Right lung (tissue), 5 donors: ENCODE data around the gene SOBP. TPM values are rescaled to one million over a fixed set of nuclear protein-coding genes. Genes with fewer than 3 reads are reported as not detected.

Experiments used
- DNase-seq, 2 donors: peaks; one replicate each; pipeline ENCODE4 v3.0.0-alpha.2; 2013
- polyA plus RNA-seq, 5 donors: library from polyadenylated mRNA; unstranded; fragments of 120-200 nt; gene quantifications; one replicate each; pipeline versions ENCODE4 v1.2.1 to v1.2.3, GENCODE V29; 2013; ENCODE audit warnings: inconsistent platforms in 1 of 5, low replicate concordance in 1 of 5; ENCODE audit not compliant: insufficient read length in 5 of 5, insufficient read depth in 1 of 5

SOBP gene
- polyA plus RNA-seq, 5 donors: 6.7 to 9.2 (median 7.5) TPM

DNA sequence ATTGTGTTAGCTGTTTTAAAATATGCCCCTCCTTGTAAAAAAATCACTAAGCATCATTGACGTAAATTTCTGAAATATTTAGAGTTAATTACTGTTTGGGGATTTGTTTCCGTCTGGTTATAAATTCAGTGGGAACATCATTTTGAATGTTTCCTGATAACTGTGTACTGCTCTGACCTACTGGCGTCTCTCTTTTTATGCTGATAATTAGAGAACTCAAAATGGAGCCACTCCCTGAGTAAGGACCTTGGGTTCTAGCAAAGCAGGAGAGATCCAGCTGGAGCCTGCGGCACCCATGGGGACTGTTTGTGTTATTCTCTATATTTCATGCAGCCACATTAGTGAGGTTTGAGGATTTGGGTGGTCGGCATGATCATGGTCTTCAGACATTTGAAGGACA is 124.9 kb downstream of the SOBP start:
- DNase-seq: no peak

GRCh38 chr6:107616775-107617174 is 126.9 kb downstream of the SOBP start:
- DNase-seq: no peak

GRCh38 chr6:107617341-107617932 is 127.5 kb downstream of the SOBP start:
- DNase-seq: no peak

- no peak for DNase-seq
Measured at GRCh38 chr6:107618672-107619071, 128.8 kb downstream of the SOBP start.

DNA sequence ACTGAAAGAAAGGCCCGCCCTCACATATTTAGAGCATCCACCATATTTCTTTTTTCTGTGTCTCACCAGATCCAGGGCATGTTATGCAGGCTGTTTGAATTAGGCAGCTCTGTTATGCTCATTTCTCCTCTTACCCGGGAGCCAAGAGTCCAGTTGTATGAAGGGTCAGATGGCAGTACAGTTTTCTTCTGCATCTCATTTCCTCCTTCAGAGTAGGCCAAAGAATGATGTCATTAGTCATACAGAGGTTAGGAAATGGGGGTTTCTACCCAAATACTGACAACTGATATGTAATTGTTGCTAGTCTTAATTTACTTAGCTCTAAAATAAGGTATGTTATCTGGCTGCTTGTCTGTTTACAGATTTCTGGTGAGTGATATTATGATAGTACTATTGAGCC is 130.8 kb downstream of the SOBP start:
- no peak for DNase-seq

DNA sequence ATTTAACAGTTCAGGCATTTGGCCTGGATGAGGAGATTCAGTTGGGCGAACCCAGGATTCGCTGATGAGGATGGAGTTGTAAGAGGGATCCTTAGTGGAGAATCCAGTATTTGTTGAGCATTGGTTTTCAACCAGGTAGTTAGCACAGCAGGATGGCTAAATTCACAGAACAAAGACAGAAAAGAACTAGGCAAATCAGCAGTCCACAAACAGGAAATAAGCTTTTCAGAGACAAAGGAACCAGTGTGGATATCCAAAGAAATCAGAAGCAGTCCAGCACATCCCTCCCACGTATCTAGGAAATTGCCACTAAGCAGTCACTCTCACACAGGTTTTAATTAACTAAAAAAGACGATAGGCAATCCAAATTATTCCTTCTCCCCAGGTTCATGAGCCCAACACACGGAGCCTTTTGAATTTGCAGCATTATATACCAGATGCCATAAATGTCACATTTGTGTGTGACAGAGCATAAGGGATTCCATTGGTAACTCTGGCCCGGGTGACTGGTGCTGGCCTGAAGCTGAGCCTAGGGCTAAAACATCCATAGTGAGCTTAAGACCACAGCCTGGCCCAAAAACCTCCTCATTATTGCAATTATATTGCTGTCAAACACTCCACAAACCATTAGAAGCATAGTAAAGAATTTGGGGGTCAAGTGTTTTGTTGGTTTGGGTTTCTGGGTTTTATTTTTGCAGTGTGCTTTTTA is 131.5 kb downstream of the SOBP start:
- DNase-seq: no peak

- no peak for DNase-seq
Measured at GRCh38 chr6:107622269-107622668, 132.4 kb downstream of the SOBP start.

- DNase-seq: no peak
Measured at GRCh38 chr6:107624050-107624449, 134.1 kb downstream of the SOBP start.

DNA sequence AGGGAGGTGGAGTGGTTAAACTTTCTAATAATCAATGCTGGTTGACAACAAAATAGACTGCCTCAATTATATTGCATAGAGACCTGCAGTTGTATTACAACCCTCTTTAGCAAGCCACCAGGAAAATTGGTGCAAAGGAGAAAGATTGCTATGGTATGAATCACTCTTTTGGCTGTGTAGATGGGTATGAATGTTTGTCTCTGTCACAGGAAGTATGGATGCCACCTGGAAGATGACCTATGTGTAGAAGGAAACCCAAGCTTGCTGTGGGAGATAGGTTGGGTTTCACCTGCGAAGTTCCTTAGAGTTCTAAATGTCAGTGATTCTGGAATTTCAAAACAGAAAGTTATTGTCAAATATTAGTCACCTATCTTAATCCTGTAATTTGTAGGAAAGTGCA is 134.6 kb downstream of the SOBP start:
- DNase-seq: no peak

DNA sequence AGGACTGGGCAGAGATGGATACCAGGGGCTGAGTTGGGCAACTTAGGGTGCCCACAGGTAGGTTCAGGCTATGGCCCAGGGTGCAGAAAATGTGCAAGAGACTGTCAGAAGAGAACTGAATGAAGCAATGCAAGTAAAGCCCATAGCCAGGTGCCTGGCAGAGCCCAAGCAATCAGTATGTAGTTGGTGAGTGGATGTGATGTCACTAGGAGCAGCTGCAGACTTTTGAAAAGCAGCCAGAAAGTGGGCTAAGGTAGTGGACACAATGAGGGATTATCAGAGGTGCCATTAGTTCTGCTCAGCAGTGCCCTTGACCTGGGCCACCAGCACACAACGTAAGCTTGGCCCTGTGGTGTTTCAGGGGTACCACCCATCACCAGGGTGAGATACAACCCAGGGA is 135.3 kb downstream of the SOBP start:
- no peak for DNase-seq

DNA sequence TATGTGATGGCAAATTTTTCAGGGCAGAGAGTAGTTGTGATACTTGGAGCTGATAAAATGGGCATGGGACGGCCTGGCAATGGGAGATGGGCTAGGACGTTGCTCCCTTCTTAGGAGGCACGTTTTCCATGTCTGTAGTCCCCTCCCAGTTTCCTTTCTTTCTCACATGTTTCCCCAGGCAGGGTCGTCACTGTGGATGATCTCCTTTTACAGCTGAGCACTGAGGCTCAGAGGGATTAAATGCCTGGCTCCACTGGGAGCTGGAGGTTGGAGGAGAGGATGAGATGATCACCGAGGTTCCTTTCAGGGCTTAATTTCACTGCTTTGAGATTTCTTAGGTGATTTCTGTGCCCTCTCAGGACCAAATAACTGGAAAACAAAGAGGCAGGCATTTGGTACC is 136.7 kb downstream of the SOBP start:
- DNase-seq: no peak

DNA sequence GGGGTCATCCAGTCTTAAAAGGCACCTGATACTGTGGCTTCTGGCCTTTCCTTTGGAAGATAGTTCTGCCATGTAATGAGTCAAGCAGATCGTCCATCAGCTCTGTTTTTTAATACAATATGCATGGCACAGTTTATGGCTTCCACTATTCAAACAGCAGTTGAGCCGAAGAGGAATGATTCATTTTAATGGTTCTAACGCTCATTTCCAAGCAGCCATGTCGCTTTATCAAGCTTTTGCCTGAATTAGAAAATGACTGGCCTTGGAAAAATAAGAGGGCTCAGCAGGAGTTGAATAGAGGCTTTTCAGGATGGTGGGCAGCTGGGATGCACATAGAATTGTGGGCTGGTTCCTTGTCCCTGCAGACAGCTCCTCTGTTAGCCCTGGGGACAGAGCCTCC is 138.1 kb downstream of the SOBP start:
- no peak for DNase-seq

GRCh38 chr6:107628878-107629277 is 139.0 kb downstream of the SOBP start:
- DNase-seq: no peak

GRCh38 chr6:107629548-107630129 is 139.7 kb downstream of the SOBP start:
- DNase-seq: peak in 1 of 2 donors; percentile 23

GRCh38 chr6:107630348-107630977 is 140.5 kb downstream of the SOBP start:
- no peak for DNase-seq

DNA sequence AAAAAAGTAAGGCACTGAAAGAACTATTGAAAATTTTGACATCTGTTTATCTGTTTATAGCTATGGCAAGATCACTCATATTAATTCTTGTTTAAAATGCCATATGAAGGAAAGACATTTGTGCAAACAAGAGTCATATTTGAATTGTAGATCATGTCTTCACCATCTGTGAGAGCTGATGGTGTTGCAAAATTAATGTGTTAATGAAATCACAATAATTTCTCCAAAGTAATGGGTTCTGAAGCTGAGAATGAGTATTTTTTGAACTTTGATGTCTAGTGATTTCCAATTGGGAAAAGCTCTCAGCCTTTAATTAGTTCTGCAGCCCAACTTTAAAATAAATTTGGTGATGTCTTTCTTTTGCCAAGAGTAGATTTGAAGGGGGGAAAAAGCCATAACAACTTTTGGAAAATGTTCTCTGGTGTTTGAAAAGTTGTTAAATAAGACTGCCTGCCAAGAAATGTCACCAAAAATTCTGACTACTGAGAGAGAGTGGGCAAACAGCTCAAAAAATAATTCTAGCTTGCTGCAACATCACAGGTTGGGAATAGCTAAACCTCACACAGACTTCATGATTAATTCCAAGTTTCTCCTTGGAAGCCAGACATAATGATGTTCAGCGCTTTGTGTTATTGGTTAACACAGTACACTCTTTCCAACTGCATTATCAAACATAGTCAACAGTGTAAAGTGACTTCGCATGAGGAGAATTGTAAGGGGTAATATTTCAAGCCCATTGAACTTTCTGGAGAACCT is 142.6 kb downstream of the SOBP start:
- no peak for DNase-seq

- no peak for DNase-seq
Measured at GRCh38 chr6:107633680-107634323, 143.9 kb downstream of the SOBP start.

GRCh38 chr6:107634324-107635056 is 144.6 kb downstream of the SOBP start:
- no peak for DNase-seq

DNA sequence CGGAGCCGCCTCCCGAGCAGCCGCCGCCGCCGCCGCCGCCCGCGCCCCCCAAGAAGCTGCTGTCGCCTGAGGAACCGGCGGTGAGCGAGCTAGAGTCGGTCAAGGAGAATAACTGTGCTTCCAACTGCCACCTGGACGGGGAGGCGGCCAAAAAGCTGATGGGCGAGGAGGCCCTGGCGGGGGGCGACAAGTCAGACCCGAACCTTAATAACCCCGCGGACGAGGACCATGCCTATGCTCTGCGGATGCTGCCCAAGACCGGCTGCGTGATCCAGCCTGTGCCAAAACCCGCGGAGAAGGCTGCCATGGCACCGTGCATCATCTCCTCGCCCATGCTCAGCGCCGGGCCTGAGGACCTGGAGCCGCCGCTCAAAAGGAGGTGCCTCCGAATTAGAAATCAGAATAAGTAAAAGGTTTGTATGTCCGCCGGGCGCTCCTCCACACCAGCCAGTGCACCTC is 145.2 kb downstream of the SOBP start:
- DNase-seq: no peak

DNA sequence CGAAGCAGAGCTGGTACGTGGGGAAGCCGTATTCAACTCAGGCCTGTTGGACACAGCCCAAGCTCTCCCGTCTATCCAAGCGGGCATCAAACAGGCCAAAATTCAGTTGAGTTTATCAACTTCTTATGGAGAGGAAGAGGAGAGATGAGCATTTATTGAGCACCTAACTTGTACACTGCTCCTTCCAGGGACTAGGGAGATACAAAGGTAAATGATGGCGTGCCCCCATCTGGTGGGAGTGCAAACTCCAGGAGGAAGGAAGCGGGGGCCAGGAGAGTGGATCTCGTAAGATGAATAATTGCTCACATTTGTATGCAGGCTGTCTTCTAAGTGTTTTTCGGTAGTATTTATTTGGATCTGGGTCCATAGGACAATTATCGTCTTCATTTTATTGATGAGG is 146.6 kb downstream of the SOBP start:
- no peak for DNase-seq
